OCI-LY1 (cell line): ENCODE measurements around the gene PDZD7.
A peak's percentile ranks its signal among the peaks of the same experiment; 100 is the strongest.

ENCODE experiments used
- H2AFZ ChIP-seq: fragments of 200-600 bp; sonication (generic), shearing (Covaris generic); 2 replicates; pipeline ENCODE4 v1.6.0; 2014; ENCODE audit warnings: antibody characterized with exemption, mild to moderate bottlenecking, low read length
- H3F3A ChIP-seq: fragments of 200-600 bp; sonication (generic), shearing (Covaris generic); 2 replicates; pipeline ENCODE4 v1.6.0; 2014; ENCODE audit warnings: mild to moderate bottlenecking, antibody characterized with exemption, low read length, moderate library complexity; ENCODE audit not compliant: insufficient read depth
- H3K27ac ChIP-seq: fragments of 200-600 bp; sonication (generic); 2 replicates; pipeline ENCODE4 v1.5.1; 2014; ENCODE audit warnings: low read length, mixed run types, mild to moderate bottlenecking, low read depth; ENCODE audit not compliant: poor library complexity, severe bottlenecking
- H3K27me3 ChIP-seq: fragments of 200-600 bp; sonication (generic); 2 replicates; pipeline ENCODE4 v1.6.0; 2014; ENCODE audit warnings: antibody characterized with exemption, mild to moderate bottlenecking, low read length, moderate library complexity; ENCODE audit not compliant: insufficient read depth
- H3K36me3 ChIP-seq: fragments of 200-600 bp; sonication (generic); 2 replicates; pipeline ENCODE4 v1.6.1; 2014; ENCODE audit warnings: mild to moderate bottlenecking, antibody characterized with exemption, low read length, moderate library complexity, mixed read lengths; ENCODE audit not compliant: insufficient read depth
- H3K4me1 ChIP-seq: fragments of 200-600 bp; sonication (generic); 2 replicates; pipeline ENCODE4 v1.5.1; 2014; ENCODE audit warnings: mild to moderate bottlenecking, low read length, moderate library complexity; ENCODE audit not compliant: insufficient read depth, severe bottlenecking
- H3K4me2 ChIP-seq: fragments of 200-600 bp; sonication (generic), shearing (Covaris generic); 2 replicates; pipeline ENCODE4 v1.6.1; 2014; ENCODE audit warnings: low read length
- H3K4me3 ChIP-seq: fragments of 200-600 bp; sonication (generic); 2 replicates; pipeline ENCODE4 v1.5.1; 2014; ENCODE audit warnings: low read length, low read depth, mild to moderate bottlenecking, mixed read lengths; ENCODE audit not compliant: poor library complexity, severe bottlenecking
- H3K79me2 ChIP-seq: fragments of 200-600 bp; shearing (Covaris generic); 2 replicates; pipeline ENCODE4 v1.6.1; 2016; ENCODE audit warnings: mixed run types, low read length, mixed read lengths; ENCODE audit not compliant: insufficient read depth
- H3K9ac ChIP-seq: fragments of 200-600 bp; sonication (generic), shearing (Covaris generic); 2 replicates; pipeline ENCODE4 v1.6.1; 2014; ENCODE audit warnings: mild to moderate bottlenecking, low read length, mixed read lengths
- H3K9me2 ChIP-seq: fragments of 200-600 bp; sonication (generic), shearing (Covaris generic); 2 replicates; pipeline ENCODE4 v1.6.1; 2014; ENCODE audit warnings: low read depth, mild to moderate bottlenecking, low read length, mixed read lengths
- H3K9me3 ChIP-seq: fragments of 200-600 bp; shearing (Covaris generic); 2 replicates; pipeline ENCODE4 v1.6.1; 2014; ENCODE audit warnings: low read length, mixed read lengths
- H4K20me1 ChIP-seq: fragments of 200-600 bp; sonication (generic), shearing (Covaris generic); 2 replicates; pipeline ENCODE4 v1.6.0; 2016; ENCODE audit warnings: mild to moderate bottlenecking, low read length; ENCODE audit not compliant: insufficient read depth
- CTCF ChIP-seq: fragments of 200-600 bp; sonication (generic), shearing (Covaris generic); IDR thresholded peaks from 2 replicates; pipeline ENCODE4 v1.5.1; 2017; ENCODE audit warnings: mild to moderate bottlenecking, antibody characterized with exemption, low read length, moderate library complexity, mixed read lengths
- EZH2 ChIP-seq: fragments of 200-600 bp; sonication (generic), shearing (Covaris generic); IDR thresholded peaks from 2 replicates; pipeline ENCODE4 v1.8.0; 2017; ENCODE audit warnings: borderline replicate concordance, mixed run types, mild to moderate bottlenecking, antibody characterized with exemption, low read length, moderate library complexity, mixed read lengths

Gene PDZD7

GRCh38 chr10:101033276-101033675 is 2.3 kb upstream of the PDZD7 start:
- H3K9me2 ChIP-seq, result no peaks in the 10 kb centered on the region
- H3K9ac ChIP-seq, result no peak overlapping the region
- H3K9me3 ChIP-seq, result no peaks in the 10 kb centered on the region
- TF ChIP-seq CTCF (no peak), EZH2 (no peak)
- no peaks in the 10 kb centered on the region for H3K36me3 ChIP-seq
- no peak overlapping the region for H3K27ac ChIP-seq
- no peaks in the 10 kb centered on the region for H3F3A ChIP-seq
- H4K20me1 ChIP-seq, result no peaks in the 10 kb centered on the region
- H3K4me1 ChIP-seq, result peaks cover 10% of the 10 kb centered on the region
- H3K27me3 ChIP-seq, result 0 out of 2 replicates have a peak, but pooled peaks cover 4% of the 10 kb centered on the region
- H2AFZ ChIP-seq, result no peak overlapping the region
- H3K4me3 ChIP-seq, result no peak overlapping the region
- no peak overlapping the region for H3K4me2 ChIP-seq
- no peaks in the 10 kb centered on the region for H3K79me2 ChIP-seq

GRCh38 chr10:101032637-101033224 is 1.8 kb upstream of the PDZD7 start:
- Histone ChIP-seq H3K9me2 (no peaks in the 10 kb centered on the region), H3K9me3 (no peaks in the 10 kb centered on the region), H4K20me1 (no peaks in the 10 kb centered on the region), H2AFZ (no peak overlapping the region), H3K36me3 (no peaks in the 10 kb centered on the region), H3K27ac (no peak overlapping the region), H3K4me2 (no peak overlapping the region), H3K79me2 (no peaks in the 10 kb centered on the region), H3K27me3 (0 out of 2 replicates have a peak, but pooled peaks cover 4% of the 10 kb centered on the region), H3K9ac (no peak overlapping the region), H3K4me1 (peaks cover 10% of the 10 kb centered on the region), H3F3A (no peaks in the 10 kb centered on the region), H3K4me3 (no peak overlapping the region)
- TF ChIP-seq EZH2 (no peak), CTCF (no peak)

GRCh38 chr10:101031796-101032636 is 1.1 kb upstream of the PDZD7 start:
- Histone ChIP-seq H2AFZ (no peak overlapping the region), H3K9me2 (no peaks in the 10 kb centered on the region), H3K4me1 (peaks cover 10% of the 10 kb centered on the region), H3K79me2 (no peaks in the 10 kb centered on the region), H3K36me3 (no peaks in the 10 kb centered on the region), H4K20me1 (no peaks in the 10 kb centered on the region), H3K4me2 (peak overlapping the region; percentile 58), H3F3A (no peaks in the 10 kb centered on the region), H3K27me3 (0 out of 2 replicates have a peak, but pooled peaks cover 4% of the 10 kb centered on the region), H3K9me3 (no peaks in the 10 kb centered on the region), H3K9ac (no peak overlapping the region; the same call in 1 of the 2 replicates), H3K27ac (no peak overlapping the region), H3K4me3 (peak overlapping the region; percentile 53)
- TF ChIP-seq EZH2 (no peak), CTCF (no peak)
